GM12875 (cell line): ENCODE data around the gene SLC22A2.

Experiments used
- H3K4me3 ChIP-seq: one replicate; pipeline ENCODE4 v1.5.1; 2011; ENCODE audit warnings: low read depth, low read length, control low read depth
- TF ChIP-seq, protein P1 (sequence below): IDR thresholded peaks from 2 replicates; pipeline ENCODE4 v1.5.1; 2011; ENCODE audit warnings: low read depth, mild to moderate bottlenecking, control low read depth, inconsistent platforms, low read length, moderate library complexity, borderline replicate concordance; ENCODE audit not compliant: insufficient read depth

Gene SLC22A2

DNA sequence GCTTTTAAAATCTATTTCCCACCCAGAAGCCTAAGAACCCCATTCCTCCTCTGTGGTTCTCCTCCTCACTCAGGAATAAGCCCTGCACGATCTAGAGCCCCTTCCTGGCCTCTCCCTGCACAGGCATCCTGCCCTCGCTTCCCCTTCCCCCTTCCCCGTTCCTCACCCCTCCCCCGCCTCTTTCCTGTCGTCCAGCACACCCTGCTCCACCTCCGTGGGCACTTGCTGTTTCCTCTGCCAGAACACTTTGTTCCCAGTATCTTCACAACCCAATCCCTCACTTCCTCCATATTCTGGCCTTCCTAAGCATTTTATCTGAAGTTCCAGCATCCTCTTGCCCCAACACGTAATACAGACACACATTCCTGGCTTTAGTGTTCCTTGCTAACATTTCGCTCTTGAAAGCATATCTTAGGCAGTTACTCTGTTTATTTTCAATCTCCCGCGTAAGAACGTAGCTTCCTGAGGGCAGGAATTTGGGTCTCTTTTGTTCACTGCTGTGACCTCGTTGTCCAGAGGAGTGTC, 20.2 kb upstream of the SLC22A2 start:
- no peak overlapping the region for H3K4me3 ChIP-seq
- TF ChIP-seq, protein P1, sequence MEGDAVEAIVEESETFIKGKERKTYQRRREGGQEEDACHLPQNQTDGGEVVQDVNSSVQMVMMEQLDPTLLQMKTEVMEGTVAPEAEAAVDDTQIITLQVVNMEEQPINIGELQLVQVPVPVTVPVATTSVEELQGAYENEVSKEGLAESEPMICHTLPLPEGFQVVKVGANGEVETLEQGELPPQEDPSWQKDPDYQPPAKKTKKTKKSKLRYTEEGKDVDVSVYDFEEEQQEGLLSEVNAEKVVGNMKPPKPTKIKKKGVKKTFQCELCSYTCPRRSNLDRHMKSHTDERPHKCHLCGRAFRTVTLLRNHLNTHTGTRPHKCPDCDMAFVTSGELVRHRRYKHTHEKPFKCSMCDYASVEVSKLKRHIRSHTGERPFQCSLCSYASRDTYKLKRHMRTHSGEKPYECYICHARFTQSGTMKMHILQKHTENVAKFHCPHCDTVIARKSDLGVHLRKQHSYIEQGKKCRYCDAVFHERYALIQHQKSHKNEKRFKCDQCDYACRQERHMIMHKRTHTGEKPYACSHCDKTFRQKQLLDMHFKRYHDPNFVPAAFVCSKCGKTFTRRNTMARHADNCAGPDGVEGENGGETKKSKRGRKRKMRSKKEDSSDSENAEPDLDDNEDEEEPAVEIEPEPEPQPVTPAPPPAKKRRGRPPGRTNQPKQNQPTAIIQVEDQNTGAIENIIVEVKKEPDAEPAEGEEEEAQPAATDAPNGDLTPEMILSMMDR: no peak

DNA sequence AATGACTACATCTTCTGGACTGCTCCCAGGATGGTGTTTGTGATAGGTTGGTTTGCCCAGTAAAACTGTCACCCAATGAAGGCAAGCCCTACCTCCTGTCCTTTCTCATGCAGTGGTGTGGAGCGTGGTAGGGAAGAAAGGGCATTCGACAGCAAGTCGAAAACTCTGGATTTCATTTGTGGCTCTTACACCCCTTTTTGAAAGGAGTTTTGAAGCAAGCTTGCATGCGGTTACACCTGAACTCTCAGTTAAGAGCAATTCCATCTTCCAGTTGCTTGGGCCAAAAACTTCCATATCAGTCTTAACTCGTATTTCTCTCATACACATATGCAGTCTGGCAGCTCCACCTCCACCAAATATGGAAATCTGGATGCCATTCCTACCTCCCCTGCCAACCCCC, 19.7 kb upstream of the SLC22A2 start:
- no peak overlapping the region for H3K4me3 ChIP-seq
- TF ChIP-seq, protein P1: no peak

DNA sequence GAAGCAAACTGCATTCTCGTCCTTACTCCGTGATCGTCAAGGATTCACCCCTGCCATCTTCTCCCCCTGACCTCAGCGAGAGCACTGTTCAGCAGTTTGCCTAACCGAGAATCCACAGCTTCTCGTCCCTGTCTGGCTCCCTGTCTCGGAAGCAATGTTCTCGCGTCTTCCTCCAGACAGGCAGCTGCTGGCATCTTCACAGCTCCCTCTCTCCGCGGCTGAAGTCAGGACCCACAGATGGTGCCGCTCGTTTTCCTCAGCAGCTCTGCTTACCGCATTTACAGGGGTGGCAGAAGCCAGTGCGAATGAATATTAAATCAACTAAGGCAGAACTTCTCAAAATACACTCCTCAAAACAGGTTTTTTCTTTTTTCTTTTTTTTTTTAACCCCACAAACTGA, 18.9 kb upstream of the SLC22A2 start:
- no peak overlapping the region for H3K4me3 ChIP-seq
- TF ChIP-seq, protein P1: no peak

DNA sequence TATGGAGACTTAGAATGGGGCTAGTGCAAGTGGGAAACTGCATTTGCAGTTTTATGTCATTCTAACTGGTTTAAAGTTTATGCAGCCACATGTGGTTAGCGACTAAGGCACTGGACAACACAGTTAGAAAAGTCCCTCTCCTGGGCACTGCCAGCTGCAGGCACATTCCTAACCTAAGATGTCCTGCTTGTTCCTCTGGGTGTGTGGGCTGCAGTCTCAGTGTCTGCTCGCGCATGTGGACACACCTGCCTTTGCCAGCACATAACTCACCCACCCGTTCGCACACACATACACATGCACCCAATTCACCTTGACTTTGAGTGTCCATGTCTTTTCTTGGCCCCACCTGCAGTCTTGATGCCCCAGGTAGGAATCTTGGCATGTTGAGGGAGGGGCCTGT, 18.5 kb upstream of the SLC22A2 start:
- TF ChIP-seq, protein P1: no peak
- no peak overlapping the region for H3K4me3 ChIP-seq

DNA sequence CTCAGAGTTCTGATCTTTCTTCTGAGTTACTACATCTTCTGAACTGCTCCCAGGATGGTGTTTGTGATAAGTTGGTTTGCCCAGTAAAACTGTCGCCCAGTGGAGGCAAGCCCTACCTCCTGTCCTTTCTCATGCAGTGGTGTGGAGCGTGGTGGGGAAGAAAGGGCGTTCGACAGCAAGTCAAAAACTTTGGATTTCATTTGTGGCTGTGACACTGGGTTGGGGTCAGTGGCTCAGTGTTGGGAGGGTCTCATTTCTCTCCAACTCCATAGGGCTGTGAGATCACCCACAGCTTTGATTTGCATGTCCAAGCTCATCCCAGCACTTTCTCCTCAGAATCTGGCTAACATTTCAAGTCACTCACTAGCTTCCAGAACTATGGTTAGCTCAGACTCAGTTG, 17.5 kb upstream of the SLC22A2 start:
- no peak overlapping the region for H3K4me3 ChIP-seq
- TF ChIP-seq, protein P1: no peak

DNA sequence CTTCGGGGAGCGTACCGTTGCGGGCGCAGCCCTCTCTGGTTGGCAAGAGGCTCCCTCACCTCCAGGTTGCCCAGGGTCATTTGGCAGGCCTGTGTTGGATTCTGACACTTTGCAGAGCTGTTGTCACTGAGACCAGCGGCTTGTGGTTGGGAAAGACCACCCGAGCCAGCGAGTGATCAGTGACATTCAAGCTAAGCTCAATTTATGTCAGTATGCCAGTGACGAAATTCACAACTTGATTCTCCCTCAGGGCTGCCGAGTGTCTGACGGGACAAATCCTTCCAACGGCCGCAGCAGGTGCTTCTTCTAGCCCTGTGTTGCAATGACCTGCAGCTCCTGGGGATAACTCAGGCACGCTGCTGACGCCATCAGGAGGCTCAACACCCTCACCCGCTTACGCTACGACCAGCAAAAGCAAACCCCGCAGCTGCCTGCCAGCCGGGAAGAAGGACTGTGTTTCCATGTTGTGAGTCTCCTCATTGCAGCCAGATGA, 16.9 kb upstream of the SLC22A2 start:
- H3K4me3 ChIP-seq: no peak overlapping the region
- TF ChIP-seq, protein P1: no peak

DNA sequence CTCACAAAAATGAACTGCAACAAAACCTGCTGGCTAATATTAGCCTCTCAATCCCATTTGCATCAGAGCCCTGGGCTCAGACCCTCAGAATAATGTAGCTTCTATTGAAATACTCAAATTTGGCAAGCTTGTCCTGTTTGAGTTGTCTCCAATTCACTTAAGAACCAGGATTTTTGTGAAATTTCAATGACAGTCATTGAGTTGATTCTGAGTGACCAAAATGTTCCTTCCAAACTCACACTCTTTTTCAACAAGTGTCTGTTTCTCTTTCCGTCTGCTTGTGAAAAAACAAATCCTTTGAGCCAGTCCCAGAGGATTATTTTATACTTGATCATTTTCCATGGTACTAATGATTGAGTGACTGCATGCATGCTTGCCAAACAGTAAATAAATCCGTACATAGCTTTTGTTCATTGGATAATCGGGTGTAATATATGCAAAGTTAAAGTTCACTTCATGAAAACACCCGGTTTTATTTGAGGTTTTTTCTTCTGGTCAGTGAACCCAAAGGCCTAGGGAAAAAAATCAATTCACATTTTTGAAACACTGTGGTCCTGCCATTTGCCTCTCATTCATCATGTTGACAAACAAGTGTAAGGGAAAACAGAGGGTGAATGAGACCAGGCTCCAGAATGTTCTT, 16.4 kb upstream of the SLC22A2 start:
- TF ChIP-seq, protein P1: no peak
- H3K4me3 ChIP-seq: no peak overlapping the region
